ENCODE measurements around the gene CCR3.

CCR3 gene

DNA sequence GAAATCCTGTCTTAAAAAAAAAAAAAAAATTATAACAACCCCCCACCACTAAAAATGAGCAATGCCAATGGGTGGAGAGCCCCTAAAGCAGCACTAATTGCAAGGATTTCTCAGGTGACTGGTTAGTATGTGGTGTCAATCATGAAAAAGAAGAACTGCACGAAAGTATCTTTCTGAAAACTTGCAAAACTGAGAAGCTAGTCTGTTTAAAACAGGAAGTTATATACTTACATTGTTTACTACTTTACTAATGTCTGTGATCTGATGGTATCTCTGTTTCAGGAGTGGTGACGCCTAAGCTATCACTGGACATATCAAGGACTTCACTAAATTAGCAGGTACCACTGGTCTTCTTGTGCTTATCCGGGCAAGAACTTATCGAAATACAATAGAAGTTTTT is at the start of gene CCR3:
TSS of gene CCR3 (plus strand) at position 341 of the 400 bp plus-strand sequence. CDS start 22,699 bp downstream, outside the sequence.
- no peak within 1 kb of the TSS for H3K27ac ChIP-seq
- TF ChIP-seq, protein P1, sequence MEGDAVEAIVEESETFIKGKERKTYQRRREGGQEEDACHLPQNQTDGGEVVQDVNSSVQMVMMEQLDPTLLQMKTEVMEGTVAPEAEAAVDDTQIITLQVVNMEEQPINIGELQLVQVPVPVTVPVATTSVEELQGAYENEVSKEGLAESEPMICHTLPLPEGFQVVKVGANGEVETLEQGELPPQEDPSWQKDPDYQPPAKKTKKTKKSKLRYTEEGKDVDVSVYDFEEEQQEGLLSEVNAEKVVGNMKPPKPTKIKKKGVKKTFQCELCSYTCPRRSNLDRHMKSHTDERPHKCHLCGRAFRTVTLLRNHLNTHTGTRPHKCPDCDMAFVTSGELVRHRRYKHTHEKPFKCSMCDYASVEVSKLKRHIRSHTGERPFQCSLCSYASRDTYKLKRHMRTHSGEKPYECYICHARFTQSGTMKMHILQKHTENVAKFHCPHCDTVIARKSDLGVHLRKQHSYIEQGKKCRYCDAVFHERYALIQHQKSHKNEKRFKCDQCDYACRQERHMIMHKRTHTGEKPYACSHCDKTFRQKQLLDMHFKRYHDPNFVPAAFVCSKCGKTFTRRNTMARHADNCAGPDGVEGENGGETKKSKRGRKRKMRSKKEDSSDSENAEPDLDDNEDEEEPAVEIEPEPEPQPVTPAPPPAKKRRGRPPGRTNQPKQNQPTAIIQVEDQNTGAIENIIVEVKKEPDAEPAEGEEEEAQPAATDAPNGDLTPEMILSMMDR (conservative IDR thresholded peaks at IDR 0.05) = no peak
- TF ChIP-seq ZFX (IDR thresholded peaks at IDR 0.05) = no peak

DNA sequence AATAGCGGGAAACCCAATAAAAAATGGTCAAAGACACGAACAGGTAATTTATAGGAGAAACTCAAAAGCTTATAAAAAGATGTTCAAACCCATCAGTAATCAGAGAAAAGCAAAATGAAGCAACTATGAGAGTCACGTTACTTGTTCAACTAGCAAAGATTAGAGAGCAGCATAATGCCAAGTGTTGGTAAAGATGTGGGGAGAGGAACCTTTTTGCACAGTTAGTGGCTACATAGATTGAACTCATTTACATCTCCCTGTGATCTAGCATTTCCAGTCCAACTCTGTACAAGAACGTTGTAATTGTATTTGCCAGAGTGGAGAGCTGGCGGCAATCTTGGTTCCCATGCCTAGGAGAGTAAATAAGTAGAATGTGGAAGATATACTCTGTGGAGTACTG is 49.3 kb upstream of the CCR3 start:
- no peak for TF ChIP-seq ZFX (IDR thresholded peaks at IDR 0.05)
- TF ChIP-seq, protein P1 (conservative IDR thresholded peaks at IDR 0.05) = no peak
- no peak overlapping the region for H3K27ac ChIP-seq

DNA sequence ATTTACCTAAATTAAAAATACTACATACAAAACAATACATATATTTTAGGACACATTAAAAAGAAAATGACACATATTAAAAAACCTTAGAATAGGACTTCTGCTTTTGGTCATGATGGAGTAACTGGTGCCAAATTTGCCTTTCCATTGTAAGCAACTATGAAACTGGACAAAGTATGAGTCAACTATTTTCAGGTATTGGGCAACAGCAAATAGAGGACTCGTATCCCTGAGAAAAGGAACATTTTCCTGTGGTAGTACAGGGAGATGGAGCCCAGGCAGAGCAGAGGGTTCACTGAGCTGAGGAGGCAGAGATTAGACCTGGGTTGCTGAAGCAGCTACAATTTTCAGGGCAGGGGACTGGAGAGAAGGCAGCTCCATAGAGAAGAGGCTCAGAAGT is 48.8 kb upstream of the CCR3 start:
- TF ChIP-seq, protein P1 (conservative IDR thresholded peaks at IDR 0.05) = no peak
- TF ChIP-seq ZFX (IDR thresholded peaks at IDR 0.05) = no peak
- no peak overlapping the region for H3K27ac ChIP-seq

DNA sequence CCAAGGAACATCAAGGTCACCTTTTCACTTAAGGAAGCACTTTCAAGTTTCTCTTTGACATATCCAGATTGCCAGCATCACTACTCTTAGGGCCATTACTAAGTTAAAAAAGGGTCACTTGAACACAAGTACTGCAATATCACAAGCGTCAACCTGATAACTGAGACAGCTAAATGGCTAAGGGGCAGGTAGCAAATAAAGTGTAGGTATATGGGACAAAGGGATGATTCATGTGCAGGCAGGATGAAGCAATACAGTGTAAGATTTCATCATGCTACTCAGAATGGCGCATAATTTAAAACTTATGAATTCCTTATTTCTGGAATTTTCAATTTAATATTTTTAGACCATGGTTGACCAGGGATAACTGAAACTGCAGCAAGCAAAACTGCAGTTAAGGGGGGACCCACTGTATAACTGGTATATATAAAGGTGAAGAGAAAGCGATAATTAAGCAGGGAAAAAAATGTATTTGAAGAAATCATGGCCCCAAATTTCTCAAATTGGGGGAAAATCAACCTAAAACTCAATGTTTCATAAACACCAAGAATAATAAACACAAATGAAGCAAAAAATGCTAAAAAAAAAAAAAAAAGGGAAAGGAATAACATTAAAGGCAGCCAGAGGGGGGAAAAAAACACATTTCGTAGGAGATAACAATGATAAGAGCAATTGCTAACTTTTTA is 47.2 kb upstream of the CCR3 start:
- TF ChIP-seq, protein P1 (conservative IDR thresholded peaks at IDR 0.05) = no peak
- TF ChIP-seq ZFX (IDR thresholded peaks at IDR 0.05) = no peak
- no peak overlapping the region for H3K27ac ChIP-seq

DNA sequence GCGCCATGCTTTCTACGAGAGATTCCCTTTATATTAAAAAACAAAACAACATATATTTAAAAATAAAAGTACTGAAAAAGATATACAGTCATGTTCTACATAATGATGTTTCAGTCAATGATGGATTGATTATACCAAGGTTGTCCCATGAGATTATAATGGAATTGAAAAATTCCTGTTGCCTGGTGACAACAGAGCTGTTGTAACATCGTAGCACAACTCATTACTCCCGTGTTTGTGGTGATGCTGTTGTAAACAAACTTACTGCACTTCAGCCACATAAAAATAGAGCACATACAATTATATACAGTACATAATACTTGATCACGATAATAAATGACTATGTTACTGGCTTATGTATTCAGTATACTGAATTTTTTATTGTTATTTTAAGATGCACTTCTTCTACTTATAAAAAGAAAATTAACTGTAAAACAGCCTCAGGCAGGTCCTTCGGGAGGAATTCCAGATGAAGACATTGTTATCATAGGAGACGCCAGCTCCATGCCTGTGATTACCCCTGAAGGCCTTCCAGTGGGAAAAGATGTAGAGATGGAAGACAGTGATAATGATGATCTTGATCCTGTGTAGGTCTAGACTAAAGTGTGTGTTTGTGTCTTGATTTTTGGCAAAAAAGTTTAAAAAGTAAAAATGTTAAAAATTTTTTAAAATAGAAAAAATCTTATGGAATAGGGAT is 45.9 kb upstream of the CCR3 start:
- TF ChIP-seq, protein P1 (conservative IDR thresholded peaks at IDR 0.05) = no peak
- no peak for TF ChIP-seq ZFX (IDR thresholded peaks at IDR 0.05)
- no peak overlapping the region for H3K27ac ChIP-seq

DNA sequence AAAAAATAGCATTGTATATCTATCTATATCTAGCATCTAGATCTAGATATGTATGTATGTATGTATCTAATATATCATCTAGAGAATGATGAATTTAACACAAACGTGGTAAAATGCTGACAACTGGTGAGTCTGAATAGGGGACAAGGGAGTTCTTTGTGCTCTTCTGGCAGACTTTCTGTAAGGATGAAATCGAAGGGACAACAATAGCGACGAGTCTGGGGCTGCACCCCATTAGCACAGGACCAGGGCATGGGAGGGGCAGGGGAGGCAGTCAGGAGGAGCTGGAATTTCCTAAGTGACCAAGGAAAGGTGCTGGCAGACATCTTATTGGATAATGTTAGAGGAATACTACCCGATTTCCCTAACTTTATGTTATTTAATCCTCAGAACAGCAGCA is 42.0 kb upstream of the CCR3 start:
- H3K27ac ChIP-seq = no peak overlapping the region
- TF ChIP-seq, protein P1 (conservative IDR thresholded peaks at IDR 0.05) = no peak
- TF ChIP-seq ZFX (IDR thresholded peaks at IDR 0.05) = no peak

DNA sequence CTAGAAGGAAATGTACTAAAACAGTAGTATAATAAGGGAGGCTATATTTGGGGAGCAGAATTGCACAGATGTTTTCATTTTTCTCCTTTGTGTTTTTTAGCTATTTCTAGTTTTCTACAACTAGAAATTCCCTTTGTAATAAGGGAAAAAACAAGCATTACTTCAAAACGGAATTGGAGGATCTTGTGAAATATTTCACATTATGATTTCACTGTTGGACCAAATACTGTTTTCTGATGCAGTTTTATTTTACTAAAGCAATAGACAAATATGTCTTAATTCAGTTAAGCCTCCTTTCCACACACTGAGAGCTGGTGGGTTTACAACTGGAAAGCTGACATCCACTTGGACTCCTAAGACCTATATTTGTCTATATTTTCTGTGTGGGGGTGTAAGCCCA is 41.5 kb upstream of the CCR3 start:
- TF ChIP-seq ZFX (IDR thresholded peaks at IDR 0.05) = no peak
- TF ChIP-seq, protein P1 (conservative IDR thresholded peaks at IDR 0.05) = no peak
- no peak overlapping the region for H3K27ac ChIP-seq
